Measurements from ENCODE around the gene AHSG.
"Not testable (repeated sequence)": the region's sequence is repeated elsewhere in the genome, so short reads cannot be mapped to it uniquely, and the experiment has no call there.

The AHSG gene, protein sequence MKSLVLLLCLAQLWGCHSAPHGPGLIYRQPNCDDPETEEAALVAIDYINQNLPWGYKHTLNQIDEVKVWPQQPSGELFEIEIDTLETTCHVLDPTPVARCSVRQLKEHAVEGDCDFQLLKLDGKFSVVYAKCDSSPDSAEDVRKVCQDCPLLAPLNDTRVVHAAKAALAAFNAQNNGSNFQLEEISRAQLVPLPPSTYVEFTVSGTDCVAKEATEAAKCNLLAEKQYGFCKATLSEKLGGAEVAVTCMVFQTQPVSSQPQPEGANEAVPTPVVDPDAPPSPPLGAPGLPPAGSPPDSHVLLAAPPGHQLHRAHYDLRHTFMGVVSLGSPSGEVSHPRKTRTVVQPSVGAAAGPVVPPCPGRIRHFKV

DNA sequence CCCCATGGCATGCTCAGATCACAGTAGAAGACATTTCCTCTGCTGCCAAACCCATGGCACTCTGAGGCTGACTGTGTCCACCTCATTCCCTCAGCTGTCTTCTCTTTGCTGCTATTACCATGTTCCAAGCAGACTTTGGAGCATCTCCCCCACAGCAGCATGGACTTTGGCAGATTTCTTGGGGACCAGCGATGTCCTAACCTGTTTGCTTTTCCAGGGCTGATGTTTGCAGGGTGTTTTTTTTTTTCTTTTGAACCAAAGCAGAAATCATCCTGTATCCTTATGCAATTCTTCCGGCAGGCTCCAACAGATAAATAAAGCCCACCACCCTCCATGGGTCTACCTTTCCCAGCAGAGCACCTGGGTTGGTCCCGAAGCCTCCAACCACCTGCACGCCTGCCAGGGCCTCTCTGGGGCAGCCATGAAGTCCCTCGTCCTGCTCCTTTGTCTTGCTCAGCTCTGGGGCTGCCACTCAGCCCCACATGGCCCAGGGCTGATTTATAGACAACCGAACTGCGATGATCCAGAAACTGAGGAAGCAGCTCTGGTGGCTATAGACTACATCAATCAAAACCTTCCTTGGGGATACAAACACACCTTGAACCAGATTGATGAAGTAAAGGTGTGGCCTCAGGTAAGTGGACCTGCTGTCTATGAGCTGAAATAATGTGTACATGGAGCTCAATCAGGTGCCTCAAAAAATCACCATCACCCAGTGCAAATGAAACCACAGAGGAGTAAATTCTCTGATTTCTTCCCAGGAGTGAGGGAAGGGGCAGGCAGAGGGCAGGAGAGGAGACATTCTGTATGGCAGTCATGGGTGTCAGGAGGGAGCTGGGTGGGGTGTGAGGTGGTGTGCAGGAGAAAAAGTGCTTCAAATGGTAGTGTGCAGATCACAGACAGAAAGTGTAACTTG lies at the start of gene AHSG:
TSS of gene AHSG (plus strand) at position 340 of the 916 bp plus-strand sequence. CDS start at position 422, 82 bp downstream.
- DNase-seq (ENCODE audit: low spot score) = no peak

DNA sequence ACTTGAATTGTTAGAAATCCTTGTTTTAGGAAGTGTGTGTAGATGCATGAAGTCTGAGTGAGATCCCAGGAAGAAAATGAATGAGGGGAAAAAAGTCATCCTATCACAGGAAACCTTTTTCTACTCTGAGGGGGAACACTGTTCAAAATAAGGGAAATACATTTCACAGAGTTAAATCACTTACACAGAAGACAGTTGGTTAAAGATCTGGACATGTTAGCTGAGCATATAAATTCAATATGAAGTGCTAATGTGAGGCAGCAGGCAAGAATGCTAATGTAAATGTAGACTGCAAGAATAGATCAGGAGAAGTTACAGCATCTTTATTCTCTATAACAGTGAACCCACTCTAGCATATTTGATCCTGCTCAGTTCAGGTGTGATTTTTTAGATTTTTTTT lies 48.3 kb upstream of the AHSG start:
- no peak for DNase-seq (ENCODE audit: low spot score)

DNA sequence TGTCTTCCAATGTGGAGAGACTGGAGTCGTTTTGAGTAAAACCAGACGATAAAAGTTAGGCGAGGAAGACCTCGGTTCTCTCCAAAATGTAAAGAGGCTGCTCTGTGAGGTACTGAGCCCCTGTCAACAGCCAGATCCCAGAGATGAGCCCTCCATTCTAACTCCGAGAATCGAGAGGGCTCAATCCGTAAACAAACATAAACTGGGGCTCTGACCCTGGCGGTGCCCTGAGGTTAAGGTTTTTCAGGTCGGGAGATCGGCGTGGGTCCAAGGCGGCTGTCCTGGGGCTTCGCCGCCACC lies 46.1 kb upstream of the AHSG start:
- DNase-seq (ENCODE audit: low spot score) = no peak

DNA sequence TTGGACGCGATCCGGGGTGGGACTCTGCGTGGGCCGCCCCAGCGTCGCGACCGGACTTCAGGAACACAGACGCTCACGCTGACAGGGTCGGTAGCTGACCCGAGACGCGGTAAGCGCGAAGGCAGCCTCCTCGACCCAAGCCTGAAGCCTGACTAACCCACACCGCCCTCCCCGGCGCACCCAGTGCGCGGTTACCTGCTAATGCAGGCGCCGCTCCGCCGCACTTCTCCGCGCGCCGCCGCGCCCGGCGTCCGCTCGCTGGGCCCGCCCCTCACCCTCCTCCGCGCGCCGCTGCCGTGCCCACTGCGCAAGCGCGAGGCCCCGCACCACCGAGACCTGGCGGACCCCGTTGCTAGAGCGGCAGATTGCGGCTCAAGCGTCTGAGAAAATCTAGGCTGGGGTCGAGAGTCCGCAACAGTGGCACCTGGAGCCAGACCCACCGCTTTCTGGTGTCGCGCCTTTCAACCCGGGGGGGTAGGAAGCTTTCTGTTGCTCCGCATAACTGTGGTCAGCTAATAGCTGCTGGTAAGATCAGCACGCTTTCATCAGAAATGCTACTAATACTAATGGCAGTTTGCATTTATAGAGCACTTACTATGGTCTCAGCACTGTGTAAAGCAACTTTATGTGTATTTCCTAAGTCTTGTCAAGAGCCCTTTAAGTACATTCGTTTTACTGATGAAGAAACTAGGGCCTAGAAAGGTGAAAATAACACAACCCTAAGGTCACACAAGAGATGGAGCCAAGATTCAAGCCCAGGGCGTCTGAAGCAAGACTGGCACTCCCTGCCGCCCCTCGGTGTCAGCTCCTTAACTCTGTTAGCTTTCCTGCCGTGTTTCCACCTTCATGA lies 45.6 kb upstream of the AHSG start, which contains the start of gene TBCCD1:
TSS of gene TBCCD1 (minus strand) at position 268 of the 850 bp plus-strand sequence. CDS start 3,010 bp downstream, outside the sequence.
- DNase-seq (ENCODE audit: low spot score) = peak; percentile 66

DNA sequence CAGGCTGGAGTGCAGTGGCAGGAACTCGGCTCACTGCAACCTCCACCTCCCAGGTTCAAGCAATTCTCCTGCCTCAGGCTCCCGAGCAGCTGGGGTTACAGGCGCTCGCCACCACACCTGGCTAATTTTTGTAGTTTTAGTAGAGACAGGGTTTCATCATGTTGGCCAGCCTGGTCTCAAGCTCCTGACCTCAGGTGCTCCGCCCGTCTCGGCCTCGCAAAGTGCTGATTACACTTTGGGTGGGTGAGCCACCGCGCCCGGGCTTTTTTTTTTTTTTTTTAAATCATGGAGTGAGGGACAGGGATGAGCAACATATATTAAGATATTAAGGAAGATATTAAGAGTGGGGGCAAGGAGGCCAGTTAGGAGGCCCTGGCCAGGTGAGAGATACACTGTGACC lies 43.5 kb upstream of the AHSG start:
- DNase-seq (ENCODE audit: low spot score) = not testable (repeated sequence)

DNA sequence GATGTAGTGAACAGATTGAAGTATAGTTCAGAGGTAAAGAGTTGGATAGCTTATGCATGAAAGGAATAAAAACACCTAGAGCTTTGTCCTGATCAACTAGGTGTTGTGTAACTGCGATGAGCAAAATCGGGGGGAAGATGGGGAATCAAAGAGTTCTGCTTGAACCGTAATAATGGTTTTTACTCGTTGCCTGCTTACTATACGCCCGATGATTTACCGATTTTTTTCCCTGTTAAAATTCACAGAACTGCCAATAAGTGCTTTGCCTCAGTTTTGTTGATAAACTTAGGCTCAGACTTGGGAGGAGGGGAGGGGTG lies 43.1 kb upstream of the AHSG start:
- no peak for DNase-seq (ENCODE audit: low spot score)

DNA sequence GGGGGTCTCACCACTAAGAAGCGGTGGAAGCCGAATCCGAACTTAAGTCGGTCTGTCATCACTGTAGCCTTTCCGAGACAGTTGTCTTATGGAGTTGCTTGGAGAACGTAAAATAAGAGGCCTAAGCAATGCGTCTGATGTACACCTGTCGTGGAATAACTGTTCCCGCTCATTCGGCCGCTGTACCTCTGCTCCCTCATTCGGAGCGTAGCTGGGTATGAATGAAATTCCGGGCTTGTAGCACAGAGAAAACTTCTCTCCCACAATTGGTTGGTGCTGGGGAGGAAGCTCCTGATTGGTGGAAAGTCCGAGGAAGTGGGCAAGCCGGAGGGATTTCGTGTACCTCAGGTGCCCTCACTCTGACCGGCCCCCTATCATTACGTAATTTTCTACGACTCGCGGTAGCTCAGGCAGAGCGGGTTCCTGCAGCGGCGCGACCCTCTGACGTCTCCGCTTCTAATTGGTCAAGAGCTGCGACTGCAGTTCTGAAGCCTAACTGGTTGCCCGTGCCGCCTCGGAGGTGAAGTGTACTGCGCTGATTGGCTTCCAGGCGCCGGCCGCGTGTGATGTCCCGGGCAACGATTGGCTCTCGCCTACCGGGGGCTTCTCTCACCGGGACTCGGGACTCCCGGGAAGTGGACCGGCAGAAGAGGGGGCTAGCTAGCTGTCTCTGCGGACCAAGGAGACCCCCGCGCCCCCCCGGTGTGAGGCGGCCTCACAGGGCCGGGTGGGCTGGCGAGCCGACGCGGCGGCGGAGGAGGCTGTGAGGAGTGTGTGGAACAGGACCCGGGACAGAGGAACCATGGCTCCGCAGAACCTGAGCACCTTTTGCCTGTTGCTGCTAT lies 42.5 kb upstream of the AHSG start, which contains the start of gene DNAJB11:
TSS of gene DNAJB11 (plus strand) at position 625 of the 845 bp plus-strand sequence. CDS start at position 803, 178 bp downstream.
- peak; percentile 95 for DNase-seq (ENCODE audit: low spot score)

DNA sequence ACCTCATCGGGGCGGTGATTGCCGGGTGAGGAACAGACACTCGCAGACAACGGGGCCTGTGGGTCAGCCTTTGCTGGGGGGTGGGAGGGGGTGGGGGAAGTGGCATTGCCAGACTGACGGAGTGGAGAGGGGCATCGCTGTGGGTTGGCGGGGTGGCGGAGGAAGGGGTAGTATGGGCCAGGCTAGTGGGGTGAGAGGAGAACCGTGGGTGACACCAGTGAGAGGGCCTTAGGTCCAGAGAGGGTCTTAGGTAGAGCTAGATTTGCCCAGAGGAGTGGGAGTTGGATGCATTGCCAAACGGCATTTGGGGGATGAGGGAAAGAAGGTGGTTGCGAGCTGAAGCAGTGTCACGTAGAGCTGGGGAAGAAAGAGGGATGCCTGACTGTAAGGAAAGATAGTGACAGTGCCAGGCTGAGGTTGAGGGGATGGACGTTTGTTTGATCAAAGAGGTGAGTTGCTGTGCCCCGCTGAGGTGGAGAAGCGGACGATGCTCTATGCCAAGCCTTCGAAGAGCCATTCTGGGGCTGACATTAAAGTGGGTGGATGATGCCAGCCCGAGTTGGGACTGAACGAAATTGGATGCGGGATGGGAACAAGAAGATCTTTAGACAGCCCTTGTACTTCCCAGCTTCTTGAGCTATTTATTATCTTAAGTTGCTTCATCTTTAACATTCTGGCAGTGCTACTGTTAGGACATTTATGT lies 41.8 kb upstream of the AHSG start:
- no peak for DNase-seq (ENCODE audit: low spot score)

DNA sequence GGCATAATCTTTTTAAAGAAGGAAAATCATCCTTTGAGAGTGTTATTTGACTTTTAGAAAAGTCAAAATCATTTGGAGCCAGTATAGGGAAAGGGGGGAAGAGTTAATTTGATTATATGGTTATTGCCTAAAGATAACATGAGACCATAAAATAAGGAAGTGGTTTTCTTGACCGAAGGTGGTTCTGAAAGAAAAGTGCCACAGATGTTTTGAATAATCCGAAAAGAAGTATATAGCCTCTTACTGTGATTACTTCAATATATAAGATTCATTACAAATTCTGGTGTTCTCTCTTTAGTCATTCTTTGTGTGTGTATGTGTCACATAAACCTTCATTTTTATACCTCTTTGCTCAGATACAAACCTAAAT lies 41.2 kb upstream of the AHSG start:
- DNase-seq (ENCODE audit: low spot score) = no peak

DNA sequence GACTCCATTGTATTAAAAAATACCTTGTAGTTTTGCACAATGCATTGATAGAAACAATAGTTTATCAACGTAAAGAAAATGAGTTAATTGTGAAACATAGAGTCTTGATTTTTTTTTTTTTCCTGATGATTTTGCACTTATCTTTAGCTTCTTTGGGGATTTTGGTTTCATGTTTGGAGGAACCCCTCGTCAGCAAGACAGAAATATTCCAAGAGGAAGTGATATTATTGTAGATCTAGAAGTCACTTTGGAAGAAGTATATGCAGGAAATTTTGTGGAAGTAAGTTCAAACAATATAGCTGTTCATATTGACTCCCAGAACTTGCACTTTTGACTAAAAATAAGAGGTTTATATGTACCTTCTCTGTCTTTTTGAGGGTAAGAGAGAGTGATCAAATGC lies 35.3 kb upstream of the AHSG start:
- DNase-seq (ENCODE audit: low spot score) = no peak

DNA sequence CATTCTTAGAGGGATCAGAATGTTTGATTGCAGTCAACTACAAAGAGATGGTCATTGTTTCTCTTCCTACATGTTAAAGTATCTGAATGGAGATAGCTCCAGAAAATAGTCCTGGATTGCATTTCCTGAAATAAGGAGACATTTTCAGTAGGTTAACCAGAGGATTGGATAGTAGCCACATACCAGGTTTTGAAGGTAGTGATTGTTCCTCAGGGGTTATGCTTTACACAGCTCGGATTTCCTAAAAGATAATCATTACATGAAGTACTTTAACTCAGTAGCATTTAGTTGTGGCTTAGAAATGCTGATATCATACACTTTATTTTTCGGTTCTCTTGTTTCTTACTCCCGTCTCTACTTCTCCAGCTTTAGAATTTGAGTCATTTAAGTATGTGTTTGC lies 32.1 kb upstream of the AHSG start:
- DNase-seq (ENCODE audit: low spot score) = no peak

DNA sequence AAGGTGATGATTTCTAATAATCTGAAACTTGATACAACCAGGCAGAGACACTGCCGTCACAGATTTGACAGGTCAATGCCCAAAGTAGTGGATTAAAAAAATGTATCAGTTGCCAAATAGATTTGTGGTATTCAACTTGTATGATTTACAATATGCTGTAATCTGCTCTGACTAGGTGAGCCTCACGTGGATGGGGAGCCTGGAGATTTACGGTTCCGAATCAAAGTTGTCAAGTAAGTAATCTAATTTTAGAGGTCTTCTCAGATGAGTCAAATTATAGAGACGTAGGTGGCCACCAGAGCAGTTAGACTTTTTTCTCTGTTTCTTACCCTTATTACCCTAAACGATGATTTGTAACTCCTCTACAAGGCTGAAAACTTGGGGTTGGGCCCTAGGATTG lies 30.3 kb upstream of the AHSG start:
- no peak for DNase-seq (ENCODE audit: low spot score)

DNA sequence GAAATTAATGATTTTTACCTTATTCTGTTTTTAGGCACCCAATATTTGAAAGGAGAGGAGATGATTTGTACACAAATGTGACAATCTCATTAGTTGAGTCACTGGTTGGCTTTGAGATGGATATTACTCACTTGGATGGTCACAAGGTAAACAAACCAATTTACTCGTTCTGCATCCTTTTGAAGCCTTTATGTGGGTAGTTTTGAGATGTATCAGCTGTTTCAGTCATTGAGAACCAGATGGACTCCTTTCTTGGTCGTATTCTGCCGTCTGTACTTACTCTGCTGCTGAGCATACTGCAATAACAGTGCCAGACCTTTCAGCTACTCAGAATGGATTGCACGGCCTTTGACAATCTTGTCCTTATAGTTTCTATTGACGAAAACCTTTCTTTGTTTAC lies 29.0 kb upstream of the AHSG start:
- no peak for DNase-seq (ENCODE audit: low spot score)

DNA sequence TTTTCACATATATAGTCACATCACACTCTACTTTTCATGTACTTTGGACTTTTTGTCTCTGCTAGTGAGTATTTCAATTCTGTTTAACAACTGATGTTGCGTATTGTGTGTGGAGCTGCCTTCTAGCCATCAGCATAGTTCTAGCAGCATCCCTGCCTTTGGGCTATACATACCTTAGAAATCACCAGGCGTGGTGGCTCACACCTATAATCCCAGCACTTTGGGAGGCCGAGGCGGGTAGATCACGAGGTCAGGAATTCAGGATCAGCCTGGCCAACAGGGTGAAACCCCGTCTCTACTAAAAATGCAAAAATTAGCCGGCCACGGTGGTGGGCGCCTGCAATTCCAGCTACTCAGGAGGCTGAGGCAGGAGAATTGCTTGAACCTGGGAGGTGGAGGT lies 26.6 kb upstream of the AHSG start:
- DNase-seq (ENCODE audit: low spot score) = not testable (repeated sequence)

DNA sequence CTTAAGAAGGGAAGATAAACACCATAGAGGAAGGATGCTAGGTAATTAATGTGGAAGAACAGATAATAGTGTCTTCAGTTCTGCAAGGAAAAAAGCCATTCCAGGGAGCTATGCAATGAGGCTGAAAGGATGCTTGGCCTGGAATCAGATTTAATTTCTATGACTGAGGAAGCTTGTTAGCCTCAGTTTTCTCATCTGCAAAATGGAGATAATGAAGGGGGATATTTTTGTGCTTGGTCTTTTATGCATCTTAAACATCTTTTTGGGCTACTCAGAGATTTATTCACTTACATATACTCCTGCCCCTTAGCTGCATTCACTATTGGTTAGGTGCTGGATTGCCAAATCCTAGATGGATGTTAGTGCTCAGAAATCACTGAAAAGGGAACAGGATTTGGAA lies 25.7 kb upstream of the AHSG start:
- DNase-seq (ENCODE audit: low spot score) = no peak

DNA sequence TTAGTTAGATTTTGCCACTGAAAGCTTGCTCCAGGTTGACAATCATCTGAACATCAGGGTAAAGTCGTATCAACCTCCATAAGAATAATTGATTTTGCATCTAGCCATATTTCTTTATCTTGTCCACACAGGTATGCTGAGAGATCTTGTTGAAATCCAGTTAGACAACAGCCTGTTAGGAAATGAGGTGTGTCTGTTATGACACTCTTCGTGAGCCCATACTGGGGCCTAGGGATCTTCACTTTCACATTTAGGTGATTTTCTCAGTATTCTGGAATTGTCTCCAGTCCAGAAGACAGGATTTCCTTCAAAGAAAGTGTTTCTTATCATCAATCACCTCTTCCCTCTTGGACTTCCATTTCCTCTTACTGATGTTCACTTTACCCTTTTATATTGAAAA lies 24.2 kb upstream of the AHSG start:
- no peak for DNase-seq (ENCODE audit: low spot score)

DNA sequence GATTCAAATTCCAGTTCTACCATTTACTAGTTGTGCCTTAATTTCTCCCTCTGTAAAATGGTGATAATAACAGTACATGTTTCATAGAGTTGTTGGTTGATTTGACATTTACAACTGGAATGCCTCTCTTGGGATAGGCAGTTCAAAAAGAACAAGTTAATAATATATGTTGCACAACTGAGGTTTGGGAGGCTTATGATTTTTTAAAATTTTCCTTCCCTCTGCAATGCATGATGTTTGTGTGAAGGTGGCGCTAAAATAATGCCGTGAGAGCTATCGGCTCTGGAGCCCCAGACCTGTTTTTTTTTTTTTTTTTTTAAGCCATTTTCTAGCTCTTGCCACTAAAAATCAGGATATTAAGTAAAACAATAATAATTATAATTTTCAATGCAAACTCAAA lies 23.7 kb upstream of the AHSG start:
- no peak for DNase-seq (ENCODE audit: low spot score)

DNA sequence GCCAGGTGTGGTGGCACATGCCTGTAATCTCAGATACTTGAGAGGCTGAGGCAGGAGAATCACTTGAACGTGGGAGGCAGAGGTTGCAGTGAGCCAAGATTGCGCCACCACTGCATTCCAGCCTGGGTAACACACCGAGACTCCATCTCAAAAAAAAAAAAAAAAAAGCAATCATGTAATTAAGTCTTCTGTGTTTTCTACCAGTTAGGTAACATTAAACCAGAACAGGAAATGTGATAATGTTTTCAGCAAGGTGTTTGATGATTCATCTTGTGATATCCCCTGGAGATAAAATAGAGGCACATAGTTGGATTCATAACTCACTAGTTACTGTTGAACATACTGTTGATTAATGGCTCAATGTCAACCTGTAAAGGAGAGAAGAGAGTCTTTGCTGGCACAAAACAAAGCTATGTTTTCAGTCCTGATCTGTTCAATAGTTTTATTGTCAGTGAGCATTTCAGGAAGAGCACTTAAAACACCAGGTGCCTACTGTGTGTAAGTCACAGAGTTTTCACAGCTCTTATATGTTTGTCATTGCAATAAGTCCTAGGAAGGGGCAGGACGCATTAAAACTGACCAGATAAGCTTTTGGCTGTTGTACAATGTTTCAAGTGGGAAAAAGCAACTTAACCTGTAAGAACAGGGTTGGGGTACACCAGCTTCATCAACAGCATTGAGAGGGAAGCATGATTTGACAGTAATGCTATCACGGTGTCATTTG lies 22.8 kb upstream of the AHSG start:
- no peak for DNase-seq (ENCODE audit: low spot score)

DNA sequence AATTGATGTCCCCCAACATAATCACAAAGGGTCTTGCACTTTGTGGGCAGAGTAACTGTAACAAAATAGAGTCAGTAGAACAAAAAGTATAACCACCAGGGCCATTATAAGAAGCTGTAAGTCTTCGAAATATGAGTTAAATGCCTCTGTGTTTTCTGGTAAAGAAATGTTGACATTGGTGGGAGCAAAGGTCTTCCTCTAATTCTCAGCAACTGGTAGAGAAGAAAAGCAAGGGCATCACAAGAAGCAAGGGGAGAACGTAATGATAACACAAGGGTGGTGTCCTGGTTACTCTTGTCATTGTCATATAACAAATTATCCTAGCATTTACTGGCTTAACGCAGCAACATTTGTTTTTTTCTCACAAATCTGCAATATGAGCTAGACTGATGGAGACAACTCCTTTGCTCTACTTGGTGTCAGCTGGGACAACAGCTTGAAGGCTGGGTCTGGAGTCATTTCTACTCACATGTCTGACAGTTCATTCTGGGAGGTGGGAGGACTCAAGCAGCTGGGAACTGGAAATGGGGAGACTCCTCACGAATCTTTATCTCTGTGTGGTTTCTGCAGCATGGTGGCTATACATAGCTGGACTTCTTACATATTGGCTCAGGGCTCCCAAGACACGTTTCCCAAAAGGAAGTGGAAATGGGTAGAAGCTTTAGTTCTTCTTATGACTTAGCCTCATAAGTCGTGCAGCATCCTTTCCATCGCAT lies 22.1 kb upstream of the AHSG start:
- no peak for DNase-seq (ENCODE audit: low spot score)

DNA sequence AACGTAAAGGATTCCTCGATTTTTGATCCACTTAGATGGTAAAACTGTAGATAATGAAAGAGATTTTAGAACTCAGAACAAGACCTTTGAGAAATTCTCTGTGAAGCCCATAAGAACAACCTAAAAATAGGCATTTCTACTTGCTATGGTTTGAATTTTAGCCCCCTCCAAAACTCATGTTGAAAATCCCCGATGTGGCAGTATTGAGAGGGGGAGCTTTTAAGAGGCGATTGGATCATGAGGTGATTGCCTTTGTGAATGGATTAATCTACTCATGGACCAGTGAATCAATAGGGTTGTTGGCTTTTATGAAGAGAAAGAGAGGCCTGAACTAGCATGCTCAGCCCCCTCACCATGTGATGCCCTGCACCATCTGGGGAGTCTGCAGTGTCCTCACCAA lies 20.2 kb upstream of the AHSG start:
- DNase-seq (ENCODE audit: low spot score) = no peak

All from HuH-7.5 (cell line).